Measurements from ENCODE around the gene NAPB. TPM values are rescaled to one million over a fixed set of nuclear protein-coding genes. Genes with fewer than 3 reads are reported as not detected.

The NAPB gene
- polyA plus RNA-seq, 1 experiment: 6.4 TPM

GRCh38 chr20:23438661-23439060 is 17.4 kb upstream of the NAPB start:
- CTCF ChIA-PET: no interaction called here

GRCh38 chr20:23437126-23437899 is 16.0 kb upstream of the NAPB start:
- no peak overlapping the region for H3K27ac ChIP-seq (ENCODE audit: low read depth, low read length)
- no peak overlapping the region for H3K4me3 ChIP-seq (ENCODE audit: low read depth, low read length)
- ChIA-PET POLR2A (interaction anchor here (0.6 kb wide), 1 partner anchor 861 kb away, joined by 3 read pairs; no protein-coding TSS in a partner anchor), CTCF (interaction anchor here (2.4 kb wide), 2 partner anchors 15 to 169 kb away, joined by 6 to 19 read pairs; partner anchors contain the start of gene NAPB)
- TF ChIP-seq, protein P1, sequence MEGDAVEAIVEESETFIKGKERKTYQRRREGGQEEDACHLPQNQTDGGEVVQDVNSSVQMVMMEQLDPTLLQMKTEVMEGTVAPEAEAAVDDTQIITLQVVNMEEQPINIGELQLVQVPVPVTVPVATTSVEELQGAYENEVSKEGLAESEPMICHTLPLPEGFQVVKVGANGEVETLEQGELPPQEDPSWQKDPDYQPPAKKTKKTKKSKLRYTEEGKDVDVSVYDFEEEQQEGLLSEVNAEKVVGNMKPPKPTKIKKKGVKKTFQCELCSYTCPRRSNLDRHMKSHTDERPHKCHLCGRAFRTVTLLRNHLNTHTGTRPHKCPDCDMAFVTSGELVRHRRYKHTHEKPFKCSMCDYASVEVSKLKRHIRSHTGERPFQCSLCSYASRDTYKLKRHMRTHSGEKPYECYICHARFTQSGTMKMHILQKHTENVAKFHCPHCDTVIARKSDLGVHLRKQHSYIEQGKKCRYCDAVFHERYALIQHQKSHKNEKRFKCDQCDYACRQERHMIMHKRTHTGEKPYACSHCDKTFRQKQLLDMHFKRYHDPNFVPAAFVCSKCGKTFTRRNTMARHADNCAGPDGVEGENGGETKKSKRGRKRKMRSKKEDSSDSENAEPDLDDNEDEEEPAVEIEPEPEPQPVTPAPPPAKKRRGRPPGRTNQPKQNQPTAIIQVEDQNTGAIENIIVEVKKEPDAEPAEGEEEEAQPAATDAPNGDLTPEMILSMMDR (IDR thresholded peaks at IDR 0.05; ENCODE audit: low read depth, low read length): no peak
- no peak for DNase-seq (ENCODE audit: low read depth, low spot score)
- H3K27me3 ChIP-seq (ENCODE audit: control insufficient read depth, insufficient read depth, low read length): no peaks in the 10 kb centered on the region
- no peaks in the 10 kb centered on the region for H3K9me3 ChIP-seq (ENCODE audit: control insufficient read depth, insufficient read depth, low read length)

More at GRCh38 chr20:23438661-23439060, 17.4 kb upstream of the NAPB start:
- no peak for DNase-seq (ENCODE audit: low read depth, low spot score)
- H3K27ac ChIP-seq (ENCODE audit: low read depth, low read length): no peak overlapping the region
- POLR2A ChIA-PET: no interaction called here
- TF ChIP-seq, protein P1 (IDR thresholded peaks at IDR 0.05; ENCODE audit: low read depth, low read length): no peak
- H3K27me3 ChIP-seq (ENCODE audit: control insufficient read depth, insufficient read depth, low read length): peaks cover 3% of the 10 kb centered on the region
- no peak overlapping the region for H3K4me3 ChIP-seq (ENCODE audit: low read depth, low read length)
- no peaks in the 10 kb centered on the region for H3K9me3 ChIP-seq (ENCODE audit: control insufficient read depth, insufficient read depth, low read length)

DNA sequence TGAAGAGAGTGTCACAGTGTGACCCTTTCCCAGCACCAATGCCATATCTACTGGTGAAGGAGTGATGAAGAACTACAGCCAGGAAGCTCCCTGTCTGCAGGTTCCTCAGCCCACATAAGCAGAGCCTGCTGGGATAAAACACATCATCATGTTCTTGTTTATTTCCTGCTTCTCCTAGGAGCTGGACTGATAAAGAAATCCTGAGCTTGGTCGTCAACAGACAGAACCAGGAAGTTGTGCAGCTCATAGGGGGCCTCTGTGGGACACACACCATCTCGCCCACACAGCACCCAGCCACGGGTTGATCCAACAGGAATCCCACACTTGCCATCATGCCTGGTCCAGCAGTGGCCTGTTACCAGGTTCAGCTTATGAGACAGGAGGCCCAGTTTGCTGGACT is 15.4 kb upstream of the NAPB start:
- POLR2A ChIA-PET: interaction anchor here (0.6 kb wide), 1 partner anchor 862 kb away, joined by 3 read pairs; no protein-coding TSS in a partner anchor
- DNase-seq (ENCODE audit: low read depth, low spot score): no peak
- CTCF ChIA-PET: interaction anchor here (0.6 to 2.4 kb wide), 4 partner anchors 11 to 743 kb away, joined by 3 to 19 read pairs (median 6); partner anchors contain the start of gene NAPB
- Histone ChIP-seq H3K27me3 (ENCODE audit: control insufficient read depth, insufficient read depth, low read length) (no peaks in the 10 kb centered on the region), H3K9me3 (ENCODE audit: control insufficient read depth, insufficient read depth, low read length) (no peaks in the 10 kb centered on the region), H3K4me3 (ENCODE audit: low read depth, low read length) (no peak overlapping the region), H3K27ac (ENCODE audit: low read depth, low read length) (no peak overlapping the region)
- TF ChIP-seq, protein P1 (IDR thresholded peaks at IDR 0.05; ENCODE audit: low read depth, low read length): no peak

GRCh38 chr20:23435626-23436539 is 14.6 kb upstream of the NAPB start:
- ChIA-PET POLR2A (no interaction called here), CTCF (interaction anchor here (0.6 to 2.4 kb wide), 5 partner anchors 11 to 743 kb away, joined by 3 to 19 read pairs (median 5); partner anchors contain the start of gene NAPB)
- Histone ChIP-seq H3K9me3 (ENCODE audit: control insufficient read depth, insufficient read depth, low read length) (no peaks in the 10 kb centered on the region), H3K27me3 (ENCODE audit: control insufficient read depth, insufficient read depth, low read length) (no peaks in the 10 kb centered on the region), H3K4me3 (ENCODE audit: low read depth, low read length) (no peak overlapping the region), H3K27ac (ENCODE audit: low read depth, low read length) (no peak overlapping the region)
- no peak for DNase-seq (ENCODE audit: low read depth, low spot score)
- TF ChIP-seq, protein P1 (IDR thresholded peaks at IDR 0.05; ENCODE audit: low read depth, low read length): no peak
